Mucosa of descending colon (tissue), 3 donors: ENCODE results near the gene LILRB5. TPM values are rescaled to one million over a fixed set of nuclear protein-coding genes. Genes with fewer than 3 reads are reported as not detected.

Experiments used
- ATAC-seq: fragments of 200-7000 bp; cut with Tn5 transposase; one replicate; pipeline ENCODE4 v1.9.1; 2020; ENCODE audit warnings: mild to moderate bottlenecking, moderate library complexity
- DNase-seq, 3 donors: peaks; one replicate each; pipeline ENCODE4 v3.0.0-alpha.2; 2020
- H3K36me3 ChIP-seq: fragments of 200-600 bp; one replicate; pipeline ENCODE4 v1.8.0; 2021; ENCODE audit warnings: low read depth, mild to moderate bottlenecking
- H3K4me1 ChIP-seq: fragments of 200-600 bp; one replicate; pipeline ENCODE4 v1.8.0; 2021; ENCODE audit warnings: low read depth, mild to moderate bottlenecking
- H3K4me3 ChIP-seq: fragments of 200-600 bp; one replicate; pipeline ENCODE4 v1.8.0; 2021; ENCODE audit warnings: mild to moderate bottlenecking
- H3K9me3 ChIP-seq: fragments of 200-600 bp; one replicate; pipeline ENCODE4 v1.8.0; 2021; ENCODE audit warnings: mild to moderate bottlenecking
- CTCF ChIP-seq: fragments of 200-600 bp; IDR thresholded peaks from one replicate; pipeline ENCODE4 v1.8.0; 2022; ENCODE audit warnings: antibody characterized with exemption, mild to moderate bottlenecking
- intact Hi-C, 2 donors: fragments of 100-400 bp; cut with DNase I in 1 of 2; cut with micrococcal nuclease in 1 of 2; formaldehyde crosslinking; loops; one replicate each; pipeline versions ENCODE4 v1.11.0 to v1.11.1; 2022; cut with DNase I, micrococcal nuclease
- total RNA-seq, 3 donors: library from RNA; stranded (reverse); fragmentation: NEBNext Ultra II Directional in 2 of 3; extraction: Animal tissue kit (Norgen Biotek cat#: 25700) in 2 of 3; gene quantifications; one replicate each; pipeline versions ENCODE4 v1.2.1 to v1.2.4, GENCODE V29; 2021 to 2023
- donor health status: DM: no; HTN: no; CAD: no; lungs with moderate emphysema.
- donor health status: DM: no; HTN: no; CAD: no.
- donor health status: DM: no; HTN: yes; CAD: no.

LILRB5 gene
- total RNA-seq, 3 donors from 2014 or later: 5.4 to 17.5 (median 12.2) TPM

- peak in 2 of 3 donors; percentile 74 to 96 for DNase-seq
- peak; percentile 77 for ATAC-seq
- H3K36me3 ChIP-seq: no peaks in the 10 kb centered on the region
- H3K4me3 ChIP-seq: no peak overlapping the region
- TF ChIP-seq CTCF: peak; percentile 61
- intact Hi-C loops: no loop called here
- H3K4me1 ChIP-seq: no peaks in the 10 kb centered on the region
- H3K9me3 ChIP-seq: no peaks in the 10 kb centered on the region
Observed at GRCh38 chr19:54266133-54266532, 9.1 kb upstream of the LILRB5 start.

GRCh38 chr19:54262470-54262869, 5.4 kb upstream of the LILRB5 start:
- Histone ChIP-seq H3K4me3 (no peak overlapping the region), H3K4me1 (no peaks in the 10 kb centered on the region), H3K36me3 (no peaks in the 10 kb centered on the region), H3K9me3 (no peaks in the 10 kb centered on the region)
- no peak for TF ChIP-seq CTCF
- DNase-seq (no peak), ATAC-seq (no peak)
- intact Hi-C loops: no loop called here

GRCh38 chr19:54262066-54262465, 5.0 kb upstream of the LILRB5 start:
- Histone ChIP-seq H3K4me3 (no peak overlapping the region), H3K9me3 (no peaks in the 10 kb centered on the region), H3K4me1 (no peaks in the 10 kb centered on the region), H3K36me3 (no peaks in the 10 kb centered on the region)
- no peak for DNase-seq
- ATAC-seq: no peak
- no peak for TF ChIP-seq CTCF
- intact Hi-C loops: no loop called here

GRCh38 chr19:54256250-54257115, 590 bp downstream of the LILRB5 start:
- no peaks in the 10 kb centered on the region for H3K9me3 ChIP-seq
- no peak overlapping the region for H3K4me3 ChIP-seq
- ATAC-seq (peak; percentile 8), DNase-seq (no peak)
- H3K4me1 ChIP-seq: no peaks in the 10 kb centered on the region
- no peaks in the 10 kb centered on the region for H3K36me3 ChIP-seq
- no peak for TF ChIP-seq CTCF
- intact Hi-C loops: no loop called here

GRCh38 chr19:54255105-54255775, 1.8 kb downstream of the LILRB5 start:
- no peaks in the 10 kb centered on the region for H3K4me1 ChIP-seq
- intact Hi-C loops: no loop called here
- no peaks in the 10 kb centered on the region for H3K36me3 ChIP-seq
- ATAC-seq (no peak), DNase-seq (no peak)
- no peak overlapping the region for H3K4me3 ChIP-seq
- H3K9me3 ChIP-seq: no peaks in the 10 kb centered on the region
- TF ChIP-seq CTCF: no peak
